GM23338 (cell line): ENCODE results near the gene UBAC2.

Experiments
- EZH2 ChIP-seq: fragments of 200-600 bp; sonication (generic); IDR thresholded peaks from one replicate; pipeline ENCODE4 v1.8.0; 2017; ENCODE audit warnings: antibody characterized with exemption, mild to moderate bottlenecking, low read depth; ENCODE audit not compliant: unreplicated experiment
- JUNB ChIP-seq: IDR thresholded peaks from one replicate; pipeline ENCODE4 v1.6.1; 2016; ENCODE audit warnings: antibody characterized with exemption; ENCODE audit not compliant: unreplicated experiment
- NANOG ChIP-seq: IDR thresholded peaks from 2 replicates; pipeline ENCODE4 v1.6.1; 2016; ENCODE audit warnings: antibody characterized with exemption, borderline replicate concordance
- POLR2AphosphoS5 ChIP-seq: IDR thresholded peaks from 2 replicates; pipeline ENCODE4 v1.6.1; 2016; ENCODE audit warnings: antibody characterized with exemption, low read depth
- TF ChIP-seq, protein P1 (sequence below), 2 experiments: fragments of 200-600 bp in 1 of 2; sonication (generic) in 1 of 2; conservative IDR thresholded peaks; 2 replicates each; pipeline versions ENCODE4 v1.5.1 to v1.6.1; 2016 to 2017; ENCODE audit warnings: antibody characterized with exemption in 2 of 2, low read depth in 2 of 2, mild to moderate bottlenecking in 2 of 2, moderate library complexity in 1 of 2
- TF ChIP-seq, protein P2 (sequence below): IDR thresholded peaks from one replicate; pipeline ENCODE4 v1.6.1; 2018; ENCODE audit warnings: antibody characterized with exemption; ENCODE audit not compliant: unreplicated experiment

DNA sequence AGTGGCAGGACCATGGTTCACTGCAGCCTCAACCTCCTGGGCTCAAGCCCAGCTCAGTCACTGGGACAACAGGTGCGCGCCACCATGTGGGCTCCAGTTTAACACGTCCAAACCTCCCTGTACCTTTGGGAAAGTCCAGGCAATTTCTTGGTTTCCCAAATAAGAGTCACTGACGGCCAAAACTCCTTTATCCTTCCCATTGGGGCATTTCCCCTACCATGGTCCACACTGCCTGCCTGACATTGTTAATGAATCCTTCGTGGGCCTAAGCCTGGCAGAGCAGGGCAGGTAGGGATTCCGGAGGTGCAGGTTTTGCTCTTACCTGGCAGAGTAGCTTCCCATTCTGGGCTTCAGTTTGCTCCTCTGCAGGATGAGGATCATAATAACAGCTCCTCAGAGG is 234.5 kb downstream of the UBAC2 start:
- TF ChIP-seq NANOG (no peak), JUNB (no peak), POLR2AphosphoS5 (no peak), EZH2 (no peak)
- TF ChIP-seq, protein P1, sequence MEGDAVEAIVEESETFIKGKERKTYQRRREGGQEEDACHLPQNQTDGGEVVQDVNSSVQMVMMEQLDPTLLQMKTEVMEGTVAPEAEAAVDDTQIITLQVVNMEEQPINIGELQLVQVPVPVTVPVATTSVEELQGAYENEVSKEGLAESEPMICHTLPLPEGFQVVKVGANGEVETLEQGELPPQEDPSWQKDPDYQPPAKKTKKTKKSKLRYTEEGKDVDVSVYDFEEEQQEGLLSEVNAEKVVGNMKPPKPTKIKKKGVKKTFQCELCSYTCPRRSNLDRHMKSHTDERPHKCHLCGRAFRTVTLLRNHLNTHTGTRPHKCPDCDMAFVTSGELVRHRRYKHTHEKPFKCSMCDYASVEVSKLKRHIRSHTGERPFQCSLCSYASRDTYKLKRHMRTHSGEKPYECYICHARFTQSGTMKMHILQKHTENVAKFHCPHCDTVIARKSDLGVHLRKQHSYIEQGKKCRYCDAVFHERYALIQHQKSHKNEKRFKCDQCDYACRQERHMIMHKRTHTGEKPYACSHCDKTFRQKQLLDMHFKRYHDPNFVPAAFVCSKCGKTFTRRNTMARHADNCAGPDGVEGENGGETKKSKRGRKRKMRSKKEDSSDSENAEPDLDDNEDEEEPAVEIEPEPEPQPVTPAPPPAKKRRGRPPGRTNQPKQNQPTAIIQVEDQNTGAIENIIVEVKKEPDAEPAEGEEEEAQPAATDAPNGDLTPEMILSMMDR (conservative IDR thresholded peaks at IDR 0.05; ENCODE audit: low read depth in 2 of 2): no peak
- TF ChIP-seq, protein P2, sequence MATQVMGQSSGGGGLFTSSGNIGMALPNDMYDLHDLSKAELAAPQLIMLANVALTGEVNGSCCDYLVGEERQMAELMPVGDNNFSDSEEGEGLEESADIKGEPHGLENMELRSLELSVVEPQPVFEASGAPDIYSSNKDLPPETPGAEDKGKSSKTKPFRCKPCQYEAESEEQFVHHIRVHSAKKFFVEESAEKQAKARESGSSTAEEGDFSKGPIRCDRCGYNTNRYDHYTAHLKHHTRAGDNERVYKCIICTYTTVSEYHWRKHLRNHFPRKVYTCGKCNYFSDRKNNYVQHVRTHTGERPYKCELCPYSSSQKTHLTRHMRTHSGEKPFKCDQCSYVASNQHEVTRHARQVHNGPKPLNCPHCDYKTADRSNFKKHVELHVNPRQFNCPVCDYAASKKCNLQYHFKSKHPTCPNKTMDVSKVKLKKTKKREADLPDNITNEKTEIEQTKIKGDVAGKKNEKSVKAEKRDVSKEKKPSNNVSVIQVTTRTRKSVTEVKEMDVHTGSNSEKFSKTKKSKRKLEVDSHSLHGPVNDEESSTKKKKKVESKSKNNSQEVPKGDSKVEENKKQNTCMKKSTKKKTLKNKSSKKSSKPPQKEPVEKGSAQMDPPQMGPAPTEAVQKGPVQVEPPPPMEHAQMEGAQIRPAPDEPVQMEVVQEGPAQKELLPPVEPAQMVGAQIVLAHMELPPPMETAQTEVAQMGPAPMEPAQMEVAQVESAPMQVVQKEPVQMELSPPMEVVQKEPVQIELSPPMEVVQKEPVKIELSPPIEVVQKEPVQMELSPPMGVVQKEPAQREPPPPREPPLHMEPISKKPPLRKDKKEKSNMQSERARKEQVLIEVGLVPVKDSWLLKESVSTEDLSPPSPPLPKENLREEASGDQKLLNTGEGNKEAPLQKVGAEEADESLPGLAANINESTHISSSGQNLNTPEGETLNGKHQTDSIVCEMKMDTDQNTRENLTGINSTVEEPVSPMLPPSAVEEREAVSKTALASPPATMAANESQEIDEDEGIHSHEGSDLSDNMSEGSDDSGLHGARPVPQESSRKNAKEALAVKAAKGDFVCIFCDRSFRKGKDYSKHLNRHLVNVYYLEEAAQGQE: no peak
